Fibroblast of skin of abdomen (primary cell): ENCODE data around the gene CDC45.

Source experiments
- DNase-seq: peaks from one replicate; pipeline ENCODE4 v3.0.0-alpha.2; 2013

CDC45 gene

GRCh38 chr22:19567157-19568009 lies 87.7 kb downstream of the CDC45 start:
- no peak for DNase-seq

GRCh38 chr22:19568337-19569275 lies 88.9 kb downstream of the CDC45 start:
- DNase-seq = peak; percentile 70

GRCh38 chr22:19569276-19569640 lies 89.5 kb downstream of the CDC45 start:
- no peak for DNase-seq

GRCh38 chr22:19569976-19570375 lies 90.3 kb downstream of the CDC45 start:
- DNase-seq = no peak
